Activated CD8-positive, alpha-beta T cell treated with anti-CD3 and anti-CD28 coated beads, Interleukin-2, amount 10 ng/mL, durations not matched to agents 7 days and 5 days (primary cell): ENCODE measurements around the gene DMD. TPM values are rescaled to one million over a fixed set of nuclear protein-coding genes. Genes with fewer than 3 reads are reported as not detected.

Experiments used
- ATAC-seq: fragments of 150-1000 bp; cut with Tn5 transposase; one replicate; pipeline ENCODE4 v1.10.0; 2021; ENCODE audit warnings: moderate library complexity
- CTCF ChIA-PET: fragments of 350-600 bp; sonication (Branson Sonifier 250); formaldehyde crosslinking; loops from one replicate; lab custom pipeline; 2021; ENCODE audit warnings: antibody characterized with exemption; lab: Charles Lee
- POLR2A ChIA-PET: fragments of 350-600 bp; sonication (Branson Sonifier 250); formaldehyde crosslinking; loops from one replicate; lab custom pipeline; 2021; ENCODE audit warnings: antibody characterized with exemption; lab: Charles Lee
- DNase-seq: peaks from one replicate; pipeline ENCODE4 v3.0.0-alpha.2; 2020
- H3K27ac Mint-ChIP-seq: one replicate; pipeline ENCODE4 v1.8.0; 2021; ENCODE audit warnings: mild to moderate bottlenecking, mixed read lengths
- H3K27me3 Mint-ChIP-seq: one replicate; pipeline ENCODE4 v1.8.0; 2021; ENCODE audit warnings: low read depth, mixed read lengths
- H3K36me3 Mint-ChIP-seq: one replicate; pipeline ENCODE4 v1.8.0; 2021; ENCODE audit warnings: low read depth, mixed read lengths
- H3K4me1 Mint-ChIP-seq: one replicate; pipeline ENCODE4 v1.8.0; 2021; ENCODE audit warnings: low read depth, mixed read lengths
- H3K4me3 Mint-ChIP-seq: one replicate; pipeline ENCODE4 v1.8.0; 2021; ENCODE audit warnings: mild to moderate bottlenecking, mixed read lengths
- H3K9me3 Mint-ChIP-seq: one replicate; pipeline ENCODE4 v1.8.0; 2022; ENCODE audit warnings: mixed read lengths; ENCODE audit not compliant: insufficient read depth
- total RNA-seq, 2 experiments: library from RNA; stranded (reverse); gene quantifications; one replicate each; pipeline ENCODE4 v1.2.3, GENCODE V29; 2021

The DMD gene
- total RNA-seq, 2 experiments from 2014 or later: not detected

DNA sequence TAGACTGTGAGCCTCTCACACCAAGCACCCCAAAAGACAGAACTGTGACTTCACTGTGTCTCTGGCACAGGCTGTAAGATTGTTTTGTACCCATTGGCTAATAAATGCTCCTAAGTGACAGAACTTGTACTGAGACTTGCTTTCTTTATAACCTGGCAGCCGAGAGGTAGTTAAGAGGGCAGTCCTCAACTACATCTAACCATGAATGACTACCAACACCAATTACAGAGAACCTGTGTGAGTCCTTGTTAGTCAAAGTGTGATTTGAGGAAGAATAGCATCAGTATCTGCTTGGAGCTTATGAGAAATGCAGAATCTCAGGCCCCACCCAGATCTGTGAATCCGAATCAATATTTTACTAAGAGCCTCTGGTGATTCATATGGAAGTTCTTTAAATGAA, 1985.5 kb downstream of the DMD start:
- Mint-ChIP-seq H3K36me3 (no peaks in the 10 kb centered on the region), H3K4me3 (no peak overlapping the region), H3K4me1 (no peaks in the 10 kb centered on the region), H3K27me3 (no peaks in the 10 kb centered on the region), H3K27ac (no peak overlapping the region), H3K9me3 (no peaks in the 10 kb centered on the region)
- no peak for ATAC-seq
- POLR2A ChIA-PET: no interaction called here
- no peak for DNase-seq
- CTCF ChIA-PET: no interaction called here

DNA sequence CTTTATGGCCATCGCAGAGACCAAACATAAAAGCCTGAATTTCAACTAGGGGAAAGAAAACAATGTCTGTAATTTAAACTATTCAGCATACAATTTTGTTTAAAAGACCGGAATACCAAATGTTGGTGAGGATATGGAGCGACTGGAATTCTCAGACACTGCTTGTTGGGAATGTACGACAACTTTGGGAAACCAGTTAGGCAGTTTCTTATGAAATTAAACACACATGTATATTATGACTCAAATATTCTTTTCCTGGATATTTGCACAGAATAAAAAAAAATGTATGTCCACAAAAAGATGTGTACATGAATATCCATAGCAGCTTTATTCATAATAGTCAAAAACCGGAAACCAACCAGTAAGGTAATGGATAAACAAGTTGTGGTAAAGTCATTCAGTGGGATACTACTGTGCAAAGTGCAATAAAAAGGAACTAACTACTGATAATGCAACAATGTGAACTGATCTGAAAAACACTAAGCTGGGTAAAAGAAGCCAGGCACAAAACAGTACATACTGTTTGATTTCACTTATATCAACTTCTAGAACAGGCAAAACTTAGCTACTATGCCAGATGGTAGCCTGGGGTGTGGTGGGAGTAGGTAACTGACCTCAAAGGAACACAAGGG, 1986.9 kb downstream of the DMD start:
- no peaks in the 10 kb centered on the region for H3K27me3 Mint-ChIP-seq
- no peaks in the 10 kb centered on the region for H3K4me1 Mint-ChIP-seq
- H3K9me3 Mint-ChIP-seq: no peaks in the 10 kb centered on the region
- ChIA-PET POLR2A (no interaction called here), CTCF (no interaction called here)
- H3K27ac Mint-ChIP-seq: no peak overlapping the region
- DNase-seq (no peak), ATAC-seq (no peak)
- no peak overlapping the region for H3K4me3 Mint-ChIP-seq
- no peaks in the 10 kb centered on the region for H3K36me3 Mint-ChIP-seq

DNA sequence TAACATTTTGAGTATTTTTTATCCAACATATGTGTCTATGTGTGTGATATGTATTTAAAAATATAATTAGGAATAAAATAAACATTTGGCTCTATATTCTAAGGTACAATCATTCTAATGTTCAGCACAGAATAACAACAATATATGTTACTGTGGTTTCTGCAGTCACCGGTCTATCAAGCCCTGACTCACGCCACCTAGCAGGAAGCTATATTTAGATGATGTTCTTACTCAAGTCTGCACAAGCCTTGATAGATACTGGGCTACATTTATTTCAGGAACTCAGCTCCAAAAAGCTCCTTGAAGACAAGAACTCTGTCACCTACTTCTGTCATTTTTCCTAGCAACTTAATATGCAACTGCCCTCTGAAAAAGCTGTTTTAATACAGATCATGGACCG, 1987.5 kb downstream of the DMD start:
- H3K27me3 Mint-ChIP-seq: no peaks in the 10 kb centered on the region

DNA sequence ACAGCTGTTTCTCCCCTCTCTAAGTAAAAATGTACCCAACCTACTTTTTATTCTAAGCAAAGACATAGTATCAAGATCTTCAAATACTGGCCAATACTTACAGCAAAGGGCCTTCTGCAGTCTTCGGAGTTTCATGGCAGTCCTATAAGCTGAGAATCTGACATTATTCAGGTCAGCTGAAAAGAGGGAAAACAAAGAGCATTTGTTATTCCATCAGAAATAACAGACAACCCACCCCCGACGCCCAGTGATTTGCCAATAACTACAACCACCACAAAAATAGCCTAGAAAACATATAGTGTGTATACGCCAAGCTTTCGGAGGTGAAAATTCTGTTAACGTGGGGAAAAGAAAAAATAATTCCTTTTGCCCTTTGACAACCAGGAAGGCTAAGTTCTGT, 1988.4 kb downstream of the DMD start:
- H3K27ac Mint-ChIP-seq: no peak overlapping the region
- CTCF ChIA-PET: interaction anchor here (1.0 kb wide), 1 partner anchor 16 kb away, joined by 3 read pairs; no protein-coding TSS in a partner anchor
- H3K27me3 Mint-ChIP-seq: no peaks in the 10 kb centered on the region
- H3K36me3 Mint-ChIP-seq: no peaks in the 10 kb centered on the region
- no peaks in the 10 kb centered on the region for H3K4me1 Mint-ChIP-seq
- no peak for ATAC-seq
- no peak for DNase-seq
- no peak overlapping the region for H3K4me3 Mint-ChIP-seq
- H3K9me3 Mint-ChIP-seq: no peaks in the 10 kb centered on the region
- POLR2A ChIA-PET: no interaction called here

More for the DNA sequence above, 1987.5 kb downstream of the DMD start:
- POLR2A ChIA-PET: no interaction called here
- ATAC-seq: no peak
- H3K4me3 Mint-ChIP-seq: no peak overlapping the region
- H3K4me1 Mint-ChIP-seq: no peaks in the 10 kb centered on the region
- CTCF ChIA-PET: interaction anchor here (1.0 kb wide), 1 partner anchor 15 kb away, joined by 3 read pairs; no protein-coding TSS in a partner anchor
- no peaks in the 10 kb centered on the region for H3K36me3 Mint-ChIP-seq
- no peaks in the 10 kb centered on the region for H3K9me3 Mint-ChIP-seq
- DNase-seq: no peak
- no peak overlapping the region for H3K27ac Mint-ChIP-seq

DNA sequence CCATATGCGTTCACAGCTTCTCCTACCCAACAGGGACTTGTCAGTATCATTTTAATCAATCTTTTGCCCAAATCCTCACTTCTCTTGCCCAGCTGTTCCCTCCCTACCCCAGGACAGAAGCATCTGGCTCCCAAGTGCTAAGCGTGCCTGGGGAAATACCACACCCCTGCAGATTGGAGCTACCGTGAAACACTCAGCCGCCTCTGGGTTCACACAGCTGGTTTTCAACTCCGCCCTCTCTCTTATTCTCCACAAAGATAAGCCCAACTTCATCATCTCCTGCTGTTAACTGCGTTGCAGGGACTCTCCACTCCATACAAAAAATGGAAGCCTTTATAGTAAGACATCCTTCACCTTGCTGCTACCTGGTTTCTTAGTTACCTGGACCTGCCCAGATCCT, 1992.2 kb downstream of the DMD start:
- Mint-ChIP-seq H3K4me1 (no peaks in the 10 kb centered on the region), H3K9me3 (no peaks in the 10 kb centered on the region), H3K27ac (no peak overlapping the region), H3K27me3 (no peaks in the 10 kb centered on the region), H3K4me3 (no peak overlapping the region), H3K36me3 (no peaks in the 10 kb centered on the region)
- ChIA-PET POLR2A (no interaction called here), CTCF (no interaction called here)
- DNase-seq (no peak), ATAC-seq (no peak)

DNA sequence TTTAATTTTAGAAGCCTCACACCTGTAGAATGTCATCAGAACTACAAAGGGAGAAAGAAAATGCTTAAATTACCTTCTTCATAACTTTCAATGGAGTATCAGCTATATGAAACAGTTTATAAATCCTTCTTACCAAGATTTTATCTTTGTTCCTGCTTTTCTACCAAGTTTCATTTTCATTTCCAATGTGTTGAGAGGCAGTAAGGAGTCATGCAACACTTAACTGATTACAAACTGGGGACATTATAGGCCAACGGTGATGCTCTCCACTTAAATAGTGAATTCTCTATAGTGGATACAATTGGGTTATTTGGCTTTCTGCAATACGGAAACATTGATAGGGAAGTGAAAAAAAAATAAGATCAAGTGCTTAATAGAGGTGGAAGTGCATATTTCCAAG, 1994.3 kb downstream of the DMD start:
- DNase-seq (no peak), ATAC-seq (no peak)
- ChIA-PET POLR2A (no interaction called here), CTCF (no interaction called here)
- Mint-ChIP-seq H3K27ac (no peak overlapping the region), H3K4me1 (no peaks in the 10 kb centered on the region), H3K9me3 (no peaks in the 10 kb centered on the region), H3K27me3 (no peaks in the 10 kb centered on the region), H3K4me3 (no peak overlapping the region), H3K36me3 (no peaks in the 10 kb centered on the region)

DNA sequence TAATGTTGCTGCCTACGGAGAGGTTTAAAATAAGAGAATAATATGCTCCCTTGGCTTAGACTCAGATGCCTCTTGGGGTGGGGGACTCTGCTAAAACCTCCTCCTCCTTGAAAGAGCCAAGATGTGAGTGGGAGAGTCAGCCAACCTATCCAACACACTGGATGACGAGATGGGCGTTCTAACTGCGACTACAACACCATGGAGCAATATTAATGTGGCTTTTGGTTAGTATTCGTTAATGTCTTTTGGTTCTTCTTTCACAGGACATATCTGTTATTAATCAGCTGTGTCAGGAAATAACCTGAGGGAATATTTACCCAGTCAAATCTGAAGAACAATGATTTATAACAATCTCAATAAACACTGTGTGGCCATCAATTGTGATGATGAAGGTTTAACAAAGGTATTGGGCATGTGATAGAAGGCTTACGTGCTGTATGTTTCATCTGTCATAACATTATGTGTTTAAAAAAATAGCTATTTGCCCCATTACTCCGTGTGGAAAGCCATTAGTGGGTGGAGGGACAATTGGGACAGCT, 1996.0 kb downstream of the DMD start:
- H3K9me3 Mint-ChIP-seq: no peaks in the 10 kb centered on the region
- H3K27me3 Mint-ChIP-seq: no peaks in the 10 kb centered on the region
- ATAC-seq: no peak
- CTCF ChIA-PET: no interaction called here
- no peak overlapping the region for H3K27ac Mint-ChIP-seq
- no peak overlapping the region for H3K4me3 Mint-ChIP-seq
- DNase-seq: no peak
- no peaks in the 10 kb centered on the region for H3K36me3 Mint-ChIP-seq
- H3K4me1 Mint-ChIP-seq: no peaks in the 10 kb centered on the region
- POLR2A ChIA-PET: no interaction called here

DNA sequence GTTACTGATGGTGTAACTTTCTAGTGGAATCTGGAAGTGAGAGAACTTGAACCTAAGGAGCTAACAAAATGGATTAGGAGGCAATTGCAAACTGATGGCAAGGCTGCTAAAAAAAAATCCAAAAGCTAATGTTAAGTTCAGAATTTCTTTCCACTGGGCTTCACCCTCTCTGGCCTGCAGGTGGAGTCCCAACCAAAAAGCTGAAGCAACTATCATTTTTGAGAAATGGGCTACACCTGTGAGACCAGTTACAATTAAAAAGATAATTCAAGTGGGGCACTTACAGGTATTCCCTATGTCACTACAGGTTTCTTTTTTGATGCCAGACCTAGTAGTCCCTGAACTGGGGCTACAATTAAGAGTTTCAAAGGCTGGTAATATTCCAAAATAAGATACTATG, 1997.4 kb downstream of the DMD start:
- ChIA-PET CTCF (interaction anchor here (0.7 to 1.9 kb wide), 9 partner anchors 12 to 1198 kb away, joined by 3 to 9 read pairs (median 3); no protein-coding TSS in a partner anchor), POLR2A (no interaction called here)
- no peak overlapping the region for H3K27ac Mint-ChIP-seq
- H3K36me3 Mint-ChIP-seq: no peaks in the 10 kb centered on the region
- no peaks in the 10 kb centered on the region for H3K4me1 Mint-ChIP-seq
- H3K27me3 Mint-ChIP-seq: no peaks in the 10 kb centered on the region
- DNase-seq: no peak
- no peak for ATAC-seq
- H3K9me3 Mint-ChIP-seq: no peaks in the 10 kb centered on the region
- H3K4me3 Mint-ChIP-seq: no peak overlapping the region

DNA sequence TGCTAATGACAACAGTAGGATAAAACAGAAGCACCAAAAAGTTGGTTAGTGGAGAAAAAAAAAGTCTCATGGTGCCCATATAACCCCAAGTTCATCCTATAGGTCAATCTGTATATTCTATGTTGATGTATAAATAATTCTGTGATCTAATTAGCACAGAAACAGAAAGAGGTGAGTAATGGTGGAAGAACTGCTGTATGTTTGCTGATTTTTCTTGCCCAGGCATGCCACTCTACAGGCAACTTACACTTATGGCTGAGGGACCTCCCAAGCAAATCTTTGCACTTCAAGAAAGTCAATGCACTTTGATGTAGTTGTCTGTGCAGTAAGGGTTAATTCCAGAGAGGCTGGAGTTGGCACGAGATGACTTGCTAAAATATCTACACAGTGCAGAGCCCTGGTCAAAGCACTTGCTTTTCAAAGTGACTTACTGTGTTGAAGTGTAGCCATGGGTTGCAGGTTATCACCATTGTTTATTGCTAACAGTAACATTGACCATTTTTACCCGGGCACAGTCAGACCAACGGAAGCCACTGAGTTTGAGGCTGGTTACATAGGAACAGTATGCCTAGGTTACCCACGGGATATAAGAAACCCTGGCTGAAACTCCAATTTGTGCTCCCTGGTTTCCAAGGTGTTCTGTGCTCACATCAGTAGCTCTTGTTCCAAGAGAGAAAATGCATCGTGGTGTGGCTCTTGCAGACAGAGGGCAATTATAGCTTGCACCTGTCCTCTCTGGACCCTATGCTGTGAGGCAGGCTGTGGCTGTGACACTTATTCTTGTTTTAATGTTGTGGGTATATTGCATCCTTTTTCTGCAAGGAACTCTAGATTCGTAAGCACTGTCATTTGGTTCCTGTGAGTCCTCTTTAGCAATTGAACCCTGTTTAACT, 1998.2 kb downstream of the DMD start:
- Mint-ChIP-seq H3K4me1 (no peaks in the 10 kb centered on the region), H3K36me3 (no peaks in the 10 kb centered on the region), H3K4me3 (no peak overlapping the region), H3K9me3 (no peaks in the 10 kb centered on the region), H3K27ac (no peak overlapping the region), H3K27me3 (no peaks in the 10 kb centered on the region)
- ChIA-PET CTCF (interaction anchor here (0.7 to 1.9 kb wide), 9 partner anchors 11 to 1199 kb away, joined by 3 to 9 read pairs (median 3); no protein-coding TSS in a partner anchor), POLR2A (no interaction called here)
- DNase-seq (no peak), ATAC-seq (no peak)

DNA sequence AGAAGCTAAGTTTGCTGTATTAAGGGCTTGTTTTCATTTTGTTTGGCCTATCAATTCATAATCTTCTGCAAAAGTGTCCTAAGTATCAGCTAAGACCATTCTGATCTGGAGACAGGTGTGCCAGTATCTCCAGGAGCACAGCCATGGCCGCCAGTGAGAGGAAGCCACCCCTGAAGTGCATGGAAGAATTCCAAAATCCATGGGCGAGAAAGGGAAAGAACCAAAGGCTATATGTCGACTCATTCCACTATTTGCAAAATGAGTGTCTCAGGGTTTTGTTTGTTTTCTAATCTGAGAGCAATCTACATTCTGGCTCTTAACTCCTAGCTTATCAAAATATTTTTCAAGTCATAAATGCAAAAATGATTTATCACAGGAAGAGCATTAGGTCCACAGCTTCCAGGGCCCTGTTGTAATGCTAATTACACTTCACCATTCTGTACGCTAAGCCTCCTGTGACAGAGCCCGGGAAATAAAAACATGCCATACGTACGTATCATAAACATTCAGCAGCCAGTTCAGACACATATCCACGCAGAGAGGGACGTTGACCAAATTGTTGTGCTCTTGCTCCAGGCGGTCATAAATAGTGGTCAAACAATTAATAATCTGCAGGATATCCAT, 2002.2 kb downstream of the DMD start:
- Mint-ChIP-seq H3K4me1 (no peaks in the 10 kb centered on the region), H3K9me3 (no peaks in the 10 kb centered on the region), H3K36me3 (no peaks in the 10 kb centered on the region), H3K27me3 (no peaks in the 10 kb centered on the region), H3K4me3 (no peak overlapping the region), H3K27ac (no peak overlapping the region)
- CTCF ChIA-PET: interaction anchor here (0.7 kb wide), 1 partner anchor 170 kb away, joined by 3 read pairs; no protein-coding TSS in a partner anchor
- DNase-seq (no peak), ATAC-seq (no peak)
- POLR2A ChIA-PET: no interaction called here

DNA sequence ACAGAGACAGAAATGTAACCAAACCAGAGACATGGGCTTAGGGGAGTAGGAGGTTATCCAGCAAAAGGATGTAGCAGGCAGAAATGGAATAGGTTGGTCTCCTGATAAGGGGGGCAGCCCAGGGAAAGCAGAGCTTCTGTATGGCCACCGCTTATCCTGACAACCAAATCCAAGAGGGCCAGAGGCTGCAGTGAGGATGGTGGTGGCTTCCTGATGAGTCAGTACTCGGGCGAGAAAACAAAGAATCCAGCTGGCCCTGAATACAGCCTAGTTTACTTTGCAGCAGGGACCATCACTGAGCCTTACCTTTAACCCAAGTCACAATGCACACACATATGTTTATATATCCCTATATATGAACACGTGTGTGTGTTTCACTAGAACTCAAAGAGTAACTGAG, 2009.8 kb downstream of the DMD start:
- POLR2A ChIA-PET: no interaction called here
- no peaks in the 10 kb centered on the region for H3K36me3 Mint-ChIP-seq
- no peaks in the 10 kb centered on the region for H3K27me3 Mint-ChIP-seq
- CTCF ChIA-PET: interaction anchor here (1.0 kb wide), 1 partner anchor 12 kb away, joined by 3 read pairs; no protein-coding TSS in a partner anchor
- H3K27ac Mint-ChIP-seq: no peak overlapping the region
- DNase-seq (no peak), ATAC-seq (no peak)
- H3K4me3 Mint-ChIP-seq: no peak overlapping the region
- H3K4me1 Mint-ChIP-seq: no peaks in the 10 kb centered on the region
- H3K9me3 Mint-ChIP-seq: no peaks in the 10 kb centered on the region
